Heart right ventricle (tissue), 16 donors: ENCODE results near the gene VSTM2A. TPM values are rescaled to one million over a fixed set of nuclear protein-coding genes. Genes with fewer than 3 reads are reported as not detected.

Experiments used
- ATAC-seq, 8 donors: fragments of 200-7000 bp; cut with Tn5 transposase; one replicate each; pipeline ENCODE4 v1.9.1; 2020; ENCODE audit warnings: mild to moderate bottlenecking in 8 of 8, moderate library complexity in 8 of 8, moderate number of reproducible peaks in 1 of 8
- DNase-seq, 2 donors: peaks; one replicate each; pipeline ENCODE4 v3.0.0-alpha.2; 2020
- H3K27ac ChIP-seq, 10 donors: fragments of 200-600 bp; sonication (generic) in 2 of 10; one replicate each; pipeline versions ENCODE4 v1.5.0 to v1.8.0; 2020 to 2022; ENCODE audit warnings: mild to moderate bottlenecking in 3 of 10
- H3K27me3 ChIP-seq, 7 donors: fragments of 200-600 bp; one replicate each; pipeline ENCODE4 v1.8.0; 2021 to 2022; ENCODE audit warnings: mild to moderate bottlenecking in 2 of 7
- H3K36me3 ChIP-seq, 9 donors: fragments of 200-600 bp; sonication (generic) in 1 of 9; one replicate each; pipeline versions ENCODE4 v1.5.0 to v1.8.0; 2020 to 2022; ENCODE audit warnings: mild to moderate bottlenecking in 2 of 9
- H3K4me1 ChIP-seq, 9 donors: fragments of 200-600 bp; sonication (generic) in 1 of 9; one replicate each; pipeline versions ENCODE4 v1.5.0 to v1.8.0; 2020 to 2022; ENCODE audit warnings: mild to moderate bottlenecking in 4 of 9
- H3K4me3 ChIP-seq, 10 donors: fragments of 200-600 bp; sonication (generic) in 2 of 10; one replicate each; pipeline versions ENCODE4 v1.5.0 to v1.8.0; 2020 to 2022; ENCODE audit warnings: mild to moderate bottlenecking in 7 of 10, moderate library complexity in 2 of 10
- H3K9me3 ChIP-seq, 11 donors: fragments of 200-600 bp in 10 of 11; sonication (generic) in 2 of 11; one replicate each; pipeline versions ENCODE4 v1.5.0 to v1.8.0; 2013 to 2022; ENCODE audit warnings: mild to moderate bottlenecking in 2 of 11, control low read depth in 1 of 11, moderate library complexity in 1 of 11
- CTCF ChIP-seq, 9 donors: fragments of 200-600 bp; sonication (generic) in 2 of 9; IDR thresholded peaks; one replicate each; pipeline versions ENCODE4 v1.5.0 to v1.8.0; 2021 to 2022; ENCODE audit warnings: antibody characterized with exemption in 9 of 9, mild to moderate bottlenecking in 5 of 9, moderate library complexity in 1 of 9
- WGBS, 2 donors: extraction: QIAGEN DNeasy Blood & Tissue Kit; methylation state at CpG; one replicate each; pipeline ENCODE4 v1.1.7; 2013; ENCODE audit warnings: inconsistent platforms in 1 of 2; 5-methylcytosine and 5-hydroxymethylcytosine counted together
- intact Hi-C, 10 donors: fragments of 100-400 bp; cut with DNase I; formaldehyde crosslinking; loops; one replicate each; pipeline versions ENCODE4 v1.11.1 to v1.14.2; 2022
- polyA plus RNA-seq, 2 donors: library from polyadenylated mRNA; stranded (reverse); fragments of 200-250 nt; gene quantifications; one replicate each; pipeline ENCODE4 v1.2.3, GENCODE V29; 2013
- total RNA-seq, 10 donors: library from RNA; stranded (reverse); fragmentation: NEBNext Ultra II Directional in 3 of 10; extraction: Animal tissue kit (Norgen Biotek cat#: 25700) in 3 of 10; gene quantifications; one replicate each; pipeline versions ENCODE4 v1.2.1 to v1.2.4, GENCODE V29; 2021 to 2023
- donor health status: Arrhythmogenic right ventricular cardiomyopathy.
- donor health status: ischemic (EF 13 %, LVEDD 7.1; RV severe dilation, severe dysfunction).
- donor health status: healthy with polysubstance abuse.
- donor health status: DM: no; HTN: yes; CAD: no.
- donor health status: DM: no; HTN: no; CAD: no.
- donor health status: ischemic (EF 25% LVEDD 6.9; RV normal size, moderate dysfunction).
- donor health status: ischemic (EF 25% LVEDD 5.7; RV mildly dilated, moderate dysfunction).
- donor health status: healthy.
- donor health status: DM: yes; HTN: yes; CAD: no.
- donor health status: Ischemic cardiomyopathy.
- donor health status: ischemic (EF 35%, LVEDD 5.7; RV mildly dilated, moderate dysfunction).
- donor health status: nonischemic (EF 11% LVEDD 7.7; RV severe dilation, severe dysfunction).
- donor health status: DM: yes; HTN: yes; CAD: no.
- donor health status: PGD.
- donor health status: ischemic (EF 29% LVEDD 5.4; RV normal size, mild dysfunction).
- donor health status: nonischemic (EF 23%, LVEDD 6.1; RV moderate dilation, normal function).

Gene VSTM2A
- total and polyA plus RNA-seq, 12 donors: not detected

GRCh38 chr7:54565432-54565831, 23.3 kb downstream of the VSTM2A start:
- no peak for DNase-seq
- WGBS, 2 donors: 64 to 73% methylated on average over 7 of the region's 7 CpGs
- intact Hi-C loops: no loop called here
- ATAC-seq: no peak
- no peaks in the 10 kb centered on the region for H3K27me3 ChIP-seq
- H3K4me3 ChIP-seq: no peak overlapping the region
- H3K27ac ChIP-seq: no peak overlapping the region
- H3K36me3 ChIP-seq: no peaks in the 10 kb centered on the region
- no peak for TF ChIP-seq CTCF (IDR thresholded peaks at IDR 0.05)
- no peaks in the 10 kb centered on the region for H3K4me1 ChIP-seq
- no peaks in the 10 kb centered on the region for H3K9me3 ChIP-seq

GRCh38 chr7:54581511-54581910, 39.3 kb downstream of the VSTM2A start:
- Histone ChIP-seq H3K27ac (no peak overlapping the region), H3K4me3 (no peak overlapping the region), H3K36me3 (no peaks in the 10 kb centered on the region), H3K9me3 (peaks cover 0 to 4% (median 0%) of the 10 kb centered on the region in 11 donors), H3K27me3 (no peaks in the 10 kb centered on the region), H3K4me1 (no peaks in the 10 kb centered on the region)
- DNase-seq (no peak), ATAC-seq (no peak)
- no peak for TF ChIP-seq CTCF (IDR thresholded peaks at IDR 0.05)
- 74 to 79% methylated on average over 2 of the region's 2 CpGs for WGBS, 2 donors
- intact Hi-C loops: no loop called here

GRCh38 chr7:54591404-54592386, 49.5 kb downstream of the VSTM2A start:
- Histone ChIP-seq H3K27ac (no peak overlapping the region), H3K4me1 (no peaks in the 10 kb centered on the region), H3K9me3 (no peaks in the 10 kb centered on the region), H3K36me3 (no peaks in the 10 kb centered on the region), H3K4me3 (no peak overlapping the region), H3K27me3 (no peaks in the 10 kb centered on the region)
- no peak for TF ChIP-seq CTCF (IDR thresholded peaks at IDR 0.05)
- intact Hi-C loops: no loop called here
- DNase-seq: no peak
- 71 to 75% methylated on average over 15 of the region's 15 CpGs for WGBS, 2 donors
- ATAC-seq: no peak

GRCh38 chr7:54596747-54597146, 54.6 kb downstream of the VSTM2A start:
- Histone ChIP-seq H3K27me3 (no peaks in the 10 kb centered on the region), H3K4me3 (no peak overlapping the region), H3K9me3 (peaks cover 0 to 8% (median 0%) of the 10 kb centered on the region in 11 donors), H3K36me3 (no peaks in the 10 kb centered on the region), H3K4me1 (no peaks in the 10 kb centered on the region), H3K27ac (no peak overlapping the region)
- WGBS, 2 donors: 86 to 89% methylated on average over 2 of the region's 2 CpGs
- no peak for TF ChIP-seq CTCF (IDR thresholded peaks at IDR 0.05)
- no peak for DNase-seq
- ATAC-seq: no peak
- intact Hi-C loops: no loop called here
